HG03045 (cell line): ENCODE data around the gene ARHGEF28.

Experiments
- ATAC-seq: cut with Tn5 transposase; IDR thresholded peaks from one replicate; pipeline ENCODE4 v1.9.1; 2021; ENCODE audit warnings: mild to moderate bottlenecking, moderate library complexity; ENCODE audit not compliant: unreplicated experiment

ARHGEF28 gene

DNA sequence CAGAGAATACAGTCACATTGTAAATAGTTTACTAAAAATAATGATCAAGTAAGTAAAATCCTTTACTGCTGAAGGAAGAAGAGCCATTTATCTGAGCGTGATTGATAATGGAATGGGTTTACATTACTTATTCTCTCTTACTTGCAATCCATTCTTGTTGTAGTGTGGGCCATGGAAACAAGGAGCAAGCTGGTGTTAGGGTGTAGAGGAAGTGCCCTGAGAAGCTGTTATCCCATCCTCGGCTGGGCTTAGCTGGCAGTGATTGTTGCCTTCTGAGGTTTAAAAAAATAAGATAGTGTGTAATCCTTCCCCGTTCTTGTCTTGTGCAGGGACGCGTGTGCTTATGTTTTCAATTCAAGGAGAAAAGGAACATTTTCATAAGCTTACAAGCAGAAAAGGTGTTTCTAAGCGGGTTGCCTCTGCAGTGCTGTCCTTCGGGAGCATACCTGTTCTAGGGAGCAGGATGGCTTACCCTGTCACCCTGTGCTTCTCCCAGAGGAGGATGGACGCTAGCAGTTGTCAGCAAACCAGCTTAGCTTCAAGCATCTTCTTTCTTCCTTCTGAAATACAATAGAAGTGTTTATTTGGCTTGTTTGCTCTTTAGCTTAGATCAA lies 188.3 kb downstream of the ARHGEF28 start:
- no peak for ATAC-seq

GRCh38 chr5:73815631-73816030 lies 189.6 kb downstream of the ARHGEF28 start:
- no peak for ATAC-seq

GRCh38 chr5:73816656-73817420 lies 190.8 kb downstream of the ARHGEF28 start:
- no peak for ATAC-seq

DNA sequence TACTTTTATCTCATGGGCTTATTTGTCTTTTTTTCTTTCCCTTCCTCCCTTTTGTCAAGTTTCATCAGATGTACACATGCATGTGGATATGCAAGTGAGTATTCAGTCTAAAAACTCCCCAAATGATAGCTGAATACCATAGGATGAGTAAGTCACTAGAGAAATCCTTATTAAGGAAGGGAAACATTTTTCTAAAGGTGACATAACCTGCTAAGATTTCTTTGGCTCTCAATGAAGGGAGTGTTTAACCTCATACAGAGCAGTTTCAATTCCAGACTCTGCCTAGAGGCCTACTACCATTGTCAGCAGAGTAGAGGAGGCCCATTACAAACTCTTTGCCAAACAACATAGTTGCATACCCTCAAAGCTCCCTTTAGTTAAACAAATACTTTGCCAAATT lies 192.4 kb downstream of the ARHGEF28 start:
- ATAC-seq: no peak

- ATAC-seq: no peak
Observed at GRCh38 chr5:73820326-73820725, 194.3 kb downstream of the ARHGEF28 start.

DNA sequence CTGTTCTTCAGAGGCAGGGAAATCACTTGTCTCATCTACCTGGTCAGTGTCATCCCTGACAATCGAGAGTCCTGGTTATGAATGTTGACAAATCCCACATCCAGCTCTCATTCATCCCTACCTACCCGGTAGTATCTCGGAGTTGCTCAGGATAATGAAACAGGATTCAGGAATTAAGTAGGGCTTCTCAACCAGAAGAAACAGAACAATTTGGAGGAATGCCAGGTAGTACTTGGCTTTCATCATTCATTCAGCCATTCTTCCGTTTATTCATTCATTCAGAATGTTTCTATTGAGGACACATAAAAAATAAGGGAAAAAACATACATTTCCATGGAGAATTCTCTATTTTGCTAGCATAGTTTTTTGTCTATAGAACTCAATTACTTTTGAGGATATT lies 195.0 kb downstream of the ARHGEF28 start:
- ATAC-seq: no peak

- ATAC-seq: no peak
Observed at GRCh38 chr5:73822278-73822988, 196.4 kb downstream of the ARHGEF28 start.

GRCh38 chr5:73822989-73823339 lies 197.0 kb downstream of the ARHGEF28 start:
- no peak for ATAC-seq

DNA sequence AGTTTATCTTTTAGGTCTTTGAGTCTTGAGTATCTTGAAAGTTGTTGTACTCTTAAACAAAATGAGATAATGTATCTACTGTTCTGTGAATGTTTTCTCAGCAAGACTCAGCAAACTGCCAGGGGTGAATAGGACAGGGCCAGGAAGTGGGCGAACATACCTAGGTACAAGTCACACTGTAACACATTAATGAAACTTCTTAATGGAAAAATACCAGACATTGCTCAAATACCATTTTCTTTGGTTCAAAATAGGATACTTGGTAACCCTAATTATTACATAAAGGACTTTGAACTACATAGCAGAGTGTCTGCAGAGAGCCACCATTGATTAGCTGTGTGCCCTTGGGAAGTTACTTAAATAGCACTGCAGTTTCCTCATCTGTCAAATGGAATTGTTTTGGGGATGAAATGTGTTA lies 197.5 kb downstream of the ARHGEF28 start:
- no peak for ATAC-seq

DNA sequence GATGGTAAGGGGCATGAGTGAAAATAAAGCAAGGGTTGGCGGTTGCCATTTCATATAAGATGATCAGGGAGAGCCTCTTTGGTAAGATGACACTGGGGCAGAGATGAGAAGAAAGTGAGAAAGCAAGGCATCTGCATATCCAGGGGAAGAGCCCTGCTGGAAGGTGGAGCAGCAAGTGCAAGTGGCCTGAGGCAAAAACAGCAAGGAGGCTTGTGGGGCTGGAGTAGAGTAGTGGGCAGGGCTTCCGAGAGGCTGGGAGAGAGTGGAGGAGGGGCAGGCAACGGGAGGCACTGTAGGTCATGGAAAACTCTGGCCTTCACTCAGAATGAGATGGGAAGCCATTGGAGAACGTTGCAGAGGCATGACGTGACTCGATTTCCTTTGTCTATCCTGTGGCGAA lies 199.2 kb downstream of the ARHGEF28 start:
- ATAC-seq: no peak

GRCh38 chr5:73825736-73826135 lies 199.7 kb downstream of the ARHGEF28 start:
- ATAC-seq: no peak

DNA sequence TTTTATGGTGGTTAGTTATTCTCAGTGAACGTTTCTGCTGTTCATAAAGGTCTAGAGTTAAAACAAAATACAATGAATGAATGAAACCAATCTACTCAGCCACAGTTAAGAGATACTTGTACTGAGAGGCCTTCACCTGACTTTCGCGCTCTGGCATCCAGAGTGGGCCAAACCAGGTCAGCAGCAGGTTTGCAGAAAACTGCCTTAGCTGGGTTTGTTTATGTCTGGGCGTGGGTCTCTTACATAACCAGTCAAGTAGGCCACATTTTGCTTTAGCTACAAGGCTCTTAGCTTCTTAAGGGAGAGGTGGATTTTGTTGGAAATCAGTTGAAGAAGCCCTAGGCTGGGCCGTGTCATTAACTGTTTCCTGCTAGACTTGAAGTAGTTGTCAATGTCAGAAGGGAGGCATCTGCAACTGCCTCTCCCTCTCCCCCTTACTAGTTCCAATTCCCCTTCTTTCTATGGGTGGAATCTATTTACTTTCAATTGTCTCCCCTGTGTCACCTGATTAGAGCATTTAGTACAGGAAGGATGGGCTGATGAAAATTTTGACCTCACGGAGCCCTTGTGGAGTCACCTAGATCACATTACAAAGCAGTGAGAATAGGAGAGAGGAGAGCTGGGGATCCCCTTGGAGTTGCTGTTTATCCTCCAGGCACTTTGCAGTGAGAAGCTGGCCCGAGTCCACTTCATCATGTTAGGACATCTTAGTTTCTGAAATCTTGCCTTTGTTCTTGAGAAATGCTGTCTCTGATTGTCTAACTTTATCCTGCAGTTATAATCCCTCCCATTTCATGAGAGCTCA lies 200.5 kb downstream of the ARHGEF28 start:
- no peak for ATAC-seq

DNA sequence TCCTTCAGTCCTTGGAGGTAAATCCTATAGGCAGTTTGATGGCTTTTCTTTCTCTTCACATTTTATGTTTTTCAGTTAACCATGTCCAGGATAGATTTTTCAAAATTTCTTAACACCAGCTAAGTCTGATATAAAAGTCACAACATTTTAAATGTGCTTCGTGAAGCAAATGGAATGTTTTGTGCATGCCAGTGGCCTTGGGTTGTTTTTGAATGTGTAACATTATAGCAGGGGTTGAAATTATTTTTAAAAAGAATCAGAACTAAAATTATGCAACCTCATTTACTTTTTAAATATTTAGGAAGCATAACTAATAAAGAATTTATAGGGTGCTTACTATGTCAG lies 201.1 kb downstream of the ARHGEF28 start:
- ATAC-seq: no peak

DNA sequence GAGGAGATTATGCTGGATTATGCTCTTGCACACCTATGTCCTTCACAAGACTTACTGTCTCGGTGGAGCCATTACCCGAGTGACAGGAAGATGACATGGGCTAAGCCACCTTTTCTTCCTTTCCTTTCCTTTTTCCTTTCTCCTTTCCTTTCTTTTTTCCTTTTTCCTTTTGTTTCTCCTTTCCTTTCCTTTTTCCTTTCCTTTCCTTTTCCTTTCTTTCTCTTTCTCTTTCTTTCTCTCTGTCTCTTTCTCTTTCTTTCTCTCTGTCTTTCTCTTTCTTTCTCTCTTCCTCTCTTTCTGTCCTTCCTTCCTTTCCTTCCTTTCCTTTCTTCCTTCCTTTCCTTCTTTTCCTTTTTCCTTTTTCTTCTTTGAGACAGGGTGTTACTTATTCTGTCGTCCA lies 202.5 kb downstream of the ARHGEF28 start:
- no peak for ATAC-seq

DNA sequence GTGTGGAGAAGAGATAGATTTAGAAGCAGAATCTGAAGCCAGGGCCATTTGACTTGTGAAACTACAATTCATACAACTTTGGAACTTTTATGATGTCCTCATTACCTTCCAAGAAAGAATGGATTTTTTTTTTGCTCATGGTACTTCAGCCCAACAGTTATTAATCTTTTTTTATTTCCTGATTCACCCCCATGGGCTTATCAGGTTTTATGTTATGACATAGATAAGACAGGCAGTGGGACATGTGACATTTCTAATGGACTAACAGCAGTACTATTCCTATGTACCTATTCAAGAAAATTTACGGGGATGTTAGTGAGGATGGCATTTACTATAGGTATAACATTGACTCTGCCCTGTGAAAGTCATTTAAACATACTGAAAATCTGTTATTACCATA lies 204.7 kb downstream of the ARHGEF28 start:
- ATAC-seq: no peak

DNA sequence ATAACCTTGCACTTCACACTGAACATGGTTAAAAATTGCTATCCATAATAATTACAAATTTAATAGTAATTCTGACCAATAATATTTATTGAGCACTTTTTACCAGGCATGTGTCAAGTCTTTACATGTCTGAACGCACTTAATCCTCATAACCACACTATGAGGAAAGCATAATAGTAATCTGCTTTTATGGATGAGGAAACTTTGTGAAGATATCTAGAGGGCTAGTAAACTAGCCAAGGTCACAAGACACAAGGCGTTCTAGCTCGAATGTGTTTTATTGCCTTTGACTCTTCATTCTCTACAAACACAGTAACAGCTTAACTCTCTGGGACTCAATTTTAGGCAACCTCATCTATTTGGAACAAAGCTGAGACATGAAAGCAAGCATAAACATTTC lies 205.1 kb downstream of the ARHGEF28 start:
- ATAC-seq: no peak

- ATAC-seq: no peak
Observed at GRCh38 chr5:73834693-73835092, 208.7 kb downstream of the ARHGEF28 start.

DNA sequence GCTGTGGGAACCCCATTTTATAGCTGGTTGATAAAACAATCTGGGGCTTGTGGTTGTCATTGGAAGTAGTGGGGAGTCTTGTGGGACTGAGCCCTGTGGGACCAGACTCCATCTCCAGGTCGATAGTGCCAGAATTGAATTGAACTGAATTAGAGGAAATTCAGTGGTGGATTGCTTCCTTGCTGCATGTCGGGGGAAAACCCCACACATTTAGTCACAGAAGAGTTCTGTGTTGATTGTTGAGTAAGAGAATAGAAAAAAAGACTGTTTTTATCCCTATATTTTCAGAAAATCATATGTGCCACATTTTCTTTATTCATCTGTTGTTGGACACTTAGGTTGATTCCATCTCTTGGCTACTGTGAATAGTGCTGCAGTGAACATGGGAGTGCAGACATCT lies 209.7 kb downstream of the ARHGEF28 start:
- ATAC-seq: no peak

DNA sequence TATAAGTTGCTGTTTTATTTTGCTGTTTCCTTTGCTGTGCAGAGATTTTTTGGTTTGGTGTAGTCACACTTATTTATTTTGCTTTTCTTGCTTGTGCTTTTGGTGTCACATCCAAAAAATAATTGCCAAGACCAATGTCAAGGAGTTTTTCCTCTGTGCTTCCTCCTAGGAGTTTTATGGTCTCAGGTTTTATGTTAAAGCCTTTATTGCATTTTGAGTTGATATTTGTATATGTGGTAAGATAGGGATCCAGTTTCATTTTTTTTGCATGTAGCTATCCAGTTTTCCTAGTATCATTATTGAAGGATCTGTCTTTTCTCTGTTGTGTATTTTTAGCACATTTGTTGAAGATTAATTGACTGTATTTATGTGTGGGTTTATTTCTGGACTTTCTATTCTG lies 210.6 kb downstream of the ARHGEF28 start:
- ATAC-seq: no peak

- no peak for ATAC-seq
Observed at GRCh38 chr5:73838901-73839300, 212.9 kb downstream of the ARHGEF28 start.

DNA sequence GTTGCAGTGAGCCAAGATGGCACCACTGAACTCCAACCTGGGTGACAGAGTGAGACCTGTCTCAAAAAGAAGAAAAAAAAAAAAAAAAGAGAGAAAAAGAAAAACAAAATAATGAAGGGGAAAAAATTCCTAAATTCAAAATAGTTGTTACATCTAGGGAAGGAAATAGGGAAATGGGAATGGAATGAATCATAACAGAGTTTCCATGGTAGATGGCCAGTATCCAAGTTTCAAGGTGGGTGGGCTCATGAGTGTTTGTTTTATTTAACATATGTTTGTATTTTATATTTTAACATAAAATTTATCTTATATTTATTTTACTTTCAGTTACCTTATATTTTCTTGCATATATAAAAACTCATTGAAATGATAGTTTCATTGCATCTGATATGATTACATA lies 215.6 kb downstream of the ARHGEF28 start:
- ATAC-seq: no peak
